HEK293 (cell line): ENCODE results near the gene PRMT1.

Experiments
- BCL11B ChIP-seq: fragments of 450-650 bp; formaldehyde crosslinking; IDR thresholded peaks from 2 replicates; pipeline ENCODE4 v1.5.1; 2016; ENCODE audit warnings: low read depth, missing biosample characterization, missing genetic modification characterization
- BCL6B ChIP-seq: fragments of 450-650 bp; formaldehyde crosslinking; IDR thresholded peaks from 2 replicates; pipeline ENCODE4 v1.5.1; 2017; ENCODE audit warnings: missing biosample characterization, missing genetic modification characterization
- KLF16 ChIP-seq: fragments of 450-650 bp; formaldehyde crosslinking; IDR thresholded peaks from 2 replicates; pipeline ENCODE4 v1.5.1; 2017; ENCODE audit warnings: missing biosample characterization, missing genetic modification characterization
- MYNN ChIP-seq: fragments of 450-650 bp; formaldehyde crosslinking; IDR thresholded peaks from 2 replicates; pipeline ENCODE4 v1.5.1; 2016; ENCODE audit warnings: missing biosample characterization, missing genetic modification characterization, borderline replicate concordance
- MZF1 ChIP-seq: fragments of 450-650 bp; formaldehyde crosslinking; IDR thresholded peaks from 2 replicates; pipeline ENCODE4 v1.5.1; 2017; ENCODE audit warnings: missing biosample characterization, missing genetic modification characterization, borderline replicate concordance
- OSR2 ChIP-seq: fragments of 450-650 bp; formaldehyde crosslinking; IDR thresholded peaks from 2 replicates; pipeline ENCODE4 v1.5.1; 2016; ENCODE audit warnings: missing biosample characterization, missing genetic modification characterization
- OVOL3 ChIP-seq: fragments of 450-650 bp; formaldehyde crosslinking; IDR thresholded peaks from 2 replicates; pipeline ENCODE4 v1.5.1; 2016; ENCODE audit warnings: missing biosample characterization, missing genetic modification characterization
- PRDM10 ChIP-seq: fragments of 450-650 bp; formaldehyde crosslinking; IDR thresholded peaks from 2 replicates; pipeline ENCODE4 v1.5.1; 2016; ENCODE audit warnings: missing biosample characterization, missing genetic modification characterization
- PRDM4 ChIP-seq: fragments of 450-650 bp; formaldehyde crosslinking; IDR thresholded peaks from 2 replicates; pipeline ENCODE4 v1.5.1; 2017; ENCODE audit warnings: missing biosample characterization, missing genetic modification characterization
- SP2 ChIP-seq: fragments of 450-650 bp; formaldehyde crosslinking; IDR thresholded peaks from 2 replicates; pipeline ENCODE4 v1.5.1; 2016; ENCODE audit warnings: missing biosample characterization, missing genetic modification characterization
- SP3 ChIP-seq: fragments of 450-650 bp; formaldehyde crosslinking; IDR thresholded peaks from 2 replicates; pipeline ENCODE4 v1.5.1; 2016; ENCODE audit warnings: missing biosample characterization, missing genetic modification characterization
- SP7 ChIP-seq: fragments of 450-650 bp; formaldehyde crosslinking; IDR thresholded peaks from 2 replicates; pipeline ENCODE4 v1.5.1; 2016; ENCODE audit warnings: missing biosample characterization, missing genetic modification characterization
- ZBTB17 ChIP-seq: fragments of 450-650 bp; formaldehyde crosslinking; IDR thresholded peaks from 2 replicates; pipeline ENCODE4 v1.5.1; 2016; ENCODE audit warnings: missing biosample characterization, missing genetic modification characterization
- ZBTB20 ChIP-seq: fragments of 450-650 bp; formaldehyde crosslinking; IDR thresholded peaks from 2 replicates; pipeline ENCODE4 v1.5.1; 2016; ENCODE audit warnings: missing biosample characterization, missing genetic modification characterization
- ZBTB48 ChIP-seq: fragments of 450-650 bp; formaldehyde crosslinking; IDR thresholded peaks from 2 replicates; pipeline ENCODE4 v1.5.1; 2016; ENCODE audit warnings: missing biosample characterization, missing genetic modification characterization
- ZFHX2 ChIP-seq: fragments of 450-650 bp; formaldehyde crosslinking; conservative IDR thresholded peaks from 2 replicates; pipeline ENCODE4 v1.5.1; 2016; ENCODE audit warnings: missing biosample characterization, missing genetic modification characterization
- ZNF114 ChIP-seq: fragments of 450-650 bp; formaldehyde crosslinking; IDR thresholded peaks from 2 replicates; pipeline ENCODE4 v1.5.0; 2017; ENCODE audit warnings: missing biosample characterization, missing genetic modification characterization
- ZNF175 ChIP-seq: fragments of 450-650 bp; formaldehyde crosslinking; IDR thresholded peaks from 2 replicates; pipeline ENCODE4 v1.5.1; 2016; ENCODE audit warnings: missing biosample characterization, missing genetic modification characterization
- ZNF184 ChIP-seq: fragments of 450-650 bp; IDR thresholded peaks from 2 replicates; pipeline ENCODE4 v1.5.1; 2018; ENCODE audit warnings: missing biosample characterization, mild to moderate bottlenecking, missing genetic modification characterization
- ZNF19 ChIP-seq: fragments of 450-650 bp; formaldehyde crosslinking; IDR thresholded peaks from 2 replicates; pipeline ENCODE4; 2016; ENCODE audit warnings: missing biosample characterization, missing genetic modification characterization, low read depth
- ZNF2 ChIP-seq: fragments of 450-650 bp; formaldehyde crosslinking; IDR thresholded peaks from 2 replicates; pipeline ENCODE4 v1.5.1; 2016; ENCODE audit warnings: missing biosample characterization, missing genetic modification characterization
- ZNF221 ChIP-seq: fragments of 450-650 bp; formaldehyde crosslinking; IDR thresholded peaks from 2 replicates; pipeline ENCODE4 v1.5.1; 2017; ENCODE audit warnings: missing biosample characterization, missing genetic modification characterization, borderline replicate concordance
- ZNF23 ChIP-seq: fragments of 450-650 bp; formaldehyde crosslinking; IDR thresholded peaks from 2 replicates; pipeline ENCODE4 v1.5.1; 2016; ENCODE audit warnings: missing biosample characterization, missing genetic modification characterization, borderline replicate concordance
- ZNF404 ChIP-seq: fragments of 450-650 bp; formaldehyde crosslinking; IDR thresholded peaks from 2 replicates; pipeline ENCODE4 v1.5.1; 2017; ENCODE audit warnings: missing biosample characterization, missing genetic modification characterization
- ZNF48 ChIP-seq: fragments of 450-650 bp; formaldehyde crosslinking; IDR thresholded peaks from 2 replicates; pipeline ENCODE4 v1.5.1; 2016; ENCODE audit warnings: missing biosample characterization, missing genetic modification characterization
- ZNF510 ChIP-seq: fragments of 450-650 bp; formaldehyde crosslinking; IDR thresholded peaks from 2 replicates; pipeline ENCODE4 v1.5.1; 2018; ENCODE audit warnings: mild to moderate bottlenecking, missing genetic modification characterization, missing biosample characterization; ENCODE audit not compliant: insufficient replicate concordance
- ZNF701 ChIP-seq: fragments of 450-650 bp; formaldehyde crosslinking; IDR thresholded peaks from 2 replicates; pipeline ENCODE4 v1.5.1; 2016; ENCODE audit warnings: missing biosample characterization, missing genetic modification characterization
- ZNF707 ChIP-seq: fragments of 450-650 bp; formaldehyde crosslinking; IDR thresholded peaks from 2 replicates; pipeline ENCODE4 v1.5.1; 2016; ENCODE audit warnings: missing biosample characterization, missing genetic modification characterization
- ZNF843 ChIP-seq: fragments of 450-650 bp; formaldehyde crosslinking; IDR thresholded peaks from 2 replicates; pipeline ENCODE4 v1.5.1; 2016; ENCODE audit warnings: missing biosample characterization, missing genetic modification characterization
- ZSCAN23 ChIP-seq: fragments of 450-650 bp; formaldehyde crosslinking; IDR thresholded peaks from 2 replicates; pipeline ENCODE4 v1.5.1; 2016; ENCODE audit warnings: missing biosample characterization, missing genetic modification characterization
- TF ChIP-seq, protein P1 (sequence below): fragments of 450-650 bp; formaldehyde crosslinking; IDR thresholded peaks from 2 replicates; pipeline ENCODE4; 2016; ENCODE audit warnings: missing biosample characterization, missing genetic modification characterization
- TF ChIP-seq, protein P2 (sequence below): fragments of 450-650 bp; formaldehyde crosslinking; IDR thresholded peaks from 2 replicates; pipeline ENCODE4 v1.5.1; 2016; ENCODE audit warnings: missing biosample characterization, missing genetic modification characterization

The PRMT1 gene

GRCh38 chr19:49690656-49691242 is 13.7 kb downstream of the PRMT1 start, which contains the start of gene CPT1C (continued):
- TF ChIP-seq SP7 (tag by site-specific recombination) (peak; percentile 10; the same call in 1 of the 2 replicates), MYNN (tag by site-specific recombination) (no peak), PRDM4 (no peak), ZNF19 (tag by site-specific recombination) (no peak), ZSCAN23 (tag by site-specific recombination) (no peak), ZNF510 (no peak), BCL6B (no peak), ZBTB17 (tag by site-specific recombination) (peak; percentile 72), ZNF23 (tag by site-specific recombination) (no peak), ZBTB48 (tag by site-specific recombination) (peak; percentile 22; the same call in 1 of the 2 replicates), MZF1 (tag by site-specific recombination) (peak; percentile 96), BCL11B (tag by site-specific recombination) (no peak), ZNF404 (tag by site-specific recombination) (no peak), ZNF843 (no peak), ZNF707 (tag by site-specific recombination) (no peak), KLF16 (tag by site-specific recombination) (no peak), SP3 (peak; percentile 37; the same call in 1 of the 2 replicates), ZNF221 (tag by site-specific recombination) (no peak), ZNF701 (tag by site-specific recombination) (no peak), ZNF175 (tag by site-specific recombination) (no peak), OVOL3 (no peak), ZBTB20 (tag by site-specific recombination) (peak; percentile 96), ZNF184 (tag by site-specific recombination) (no peak), PRDM10 (tag by site-specific recombination) (peak; percentile 23; the same call in 1 of the 2 replicates), SP2 (tag by site-specific recombination) (0 out of 2 replicates have a peak, but pooled peaks have one; percentile 26), ZNF114 (tag by site-specific recombination) (no peak), ZNF48 (tag by site-specific recombination) (no peak), ZNF2 (tag by site-specific recombination) (no peak), OSR2 (tag by site-specific recombination) (no peak), ZFHX2 (tag by site-specific recombination) (peak; percentile 45)
- TF ChIP-seq, protein P1, sequence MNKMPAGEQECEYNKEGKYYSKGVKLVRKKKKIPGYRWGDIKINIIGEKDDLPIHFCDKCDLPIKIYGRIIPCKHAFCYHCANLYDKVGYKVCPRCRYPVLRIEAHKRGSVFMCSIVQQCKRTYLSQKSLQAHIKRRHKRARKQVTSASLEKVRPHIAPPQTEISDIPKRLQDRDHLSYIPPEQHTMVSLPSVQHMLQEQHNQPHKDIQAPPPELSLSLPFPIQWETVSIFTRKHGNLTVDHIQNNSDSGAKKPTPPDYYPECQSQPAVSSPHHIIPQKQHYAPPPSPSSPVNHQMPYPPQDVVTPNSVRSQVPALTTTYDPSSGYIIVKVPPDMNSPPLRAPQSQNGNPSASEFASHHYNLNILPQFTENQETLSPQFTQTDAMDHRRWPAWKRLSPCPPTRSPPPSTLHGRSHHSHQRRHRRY, result no peak
- TF ChIP-seq, protein P2, sequence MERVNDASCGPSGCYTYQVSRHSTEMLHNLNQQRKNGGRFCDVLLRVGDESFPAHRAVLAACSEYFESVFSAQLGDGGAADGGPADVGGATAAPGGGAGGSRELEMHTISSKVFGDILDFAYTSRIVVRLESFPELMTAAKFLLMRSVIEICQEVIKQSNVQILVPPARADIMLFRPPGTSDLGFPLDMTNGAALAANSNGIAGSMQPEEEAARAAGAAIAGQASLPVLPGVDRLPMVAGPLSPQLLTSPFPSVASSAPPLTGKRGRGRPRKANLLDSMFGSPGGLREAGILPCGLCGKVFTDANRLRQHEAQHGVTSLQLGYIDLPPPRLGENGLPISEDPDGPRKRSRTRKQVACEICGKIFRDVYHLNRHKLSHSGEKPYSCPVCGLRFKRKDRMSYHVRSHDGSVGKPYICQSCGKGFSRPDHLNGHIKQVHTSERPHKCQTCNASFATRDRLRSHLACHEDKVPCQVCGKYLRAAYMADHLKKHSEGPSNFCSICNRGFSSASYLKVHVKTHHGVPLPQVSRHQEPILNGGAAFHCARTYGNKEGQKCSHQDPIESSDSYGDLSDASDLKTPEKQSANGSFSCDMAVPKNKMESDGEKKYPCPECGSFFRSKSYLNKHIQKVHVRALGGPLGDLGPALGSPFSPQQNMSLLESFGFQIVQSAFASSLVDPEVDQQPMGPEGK (tag by site-specific recombination), result peak; percentile 18; the same call in 1 of the 2 replicates
